Body of pancreas (tissue), 4 donors: ENCODE results near the gene TBL2.

Experiments
- POLR2A ChIP-seq, 3 donors: fragments of 450-650 bp; IDR thresholded peaks; one replicate each; pipeline ENCODE4 v1.6.1; 2016; ENCODE audit warnings: antibody characterized with exemption in 3 of 3, mild to moderate bottlenecking in 2 of 3
- TF ChIP-seq, protein P1 (sequence below), 7 experiments: fragments of 450-650 bp in 4 of 7; fragments of 200-600 bp in 3 of 7; sonication (generic) in 3 of 7; IDR thresholded peaks; one replicate each; pipeline ENCODE4 v1.5.1; 2016 to 2019; ENCODE audit warnings: antibody characterized with exemption in 7 of 7

DNA sequence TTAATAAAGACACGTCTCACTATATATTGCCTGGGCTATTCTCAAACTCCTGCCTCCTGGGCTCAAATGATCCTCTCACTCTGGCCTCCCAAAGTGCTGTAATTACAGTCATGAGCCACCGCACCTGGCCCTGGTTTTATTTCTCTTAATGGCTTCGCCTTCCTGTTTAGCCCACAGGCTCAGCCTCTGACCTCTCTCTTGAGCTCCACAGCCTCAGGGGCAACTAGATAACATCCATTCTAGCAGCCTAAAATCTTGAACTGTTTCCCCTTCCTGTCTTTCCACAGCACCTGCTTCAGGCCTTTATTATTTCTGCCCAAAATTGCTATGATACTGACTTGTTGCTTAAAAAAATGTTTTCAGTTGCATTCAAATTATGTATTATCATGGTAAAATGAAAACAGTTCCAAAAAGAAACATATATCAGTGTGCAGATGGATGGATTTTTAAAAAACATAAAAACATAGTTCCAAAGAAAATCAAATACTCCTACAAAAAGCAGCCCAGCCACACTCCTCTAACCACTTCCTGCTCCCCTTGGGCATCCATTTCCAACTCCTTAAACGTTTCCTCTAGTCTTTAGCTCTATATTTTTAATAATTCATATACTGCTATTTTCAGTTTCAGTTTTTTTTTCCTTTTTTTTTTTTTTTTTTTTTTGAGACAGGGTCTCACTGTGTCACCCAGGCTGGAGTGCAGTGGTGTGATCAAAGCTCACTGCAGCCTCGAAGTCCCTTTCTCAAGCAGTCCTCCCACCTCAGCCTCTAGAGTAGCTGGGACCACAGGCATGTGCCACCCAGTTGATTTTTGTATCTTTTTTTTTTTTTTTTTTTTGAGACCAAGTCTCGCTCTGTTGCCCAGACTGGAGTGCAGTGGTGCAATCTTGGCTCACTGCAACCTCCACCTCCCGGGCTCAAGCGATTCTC is 51.2 kb downstream of the TBL2 start:
- TF ChIP-seq, protein P1, sequence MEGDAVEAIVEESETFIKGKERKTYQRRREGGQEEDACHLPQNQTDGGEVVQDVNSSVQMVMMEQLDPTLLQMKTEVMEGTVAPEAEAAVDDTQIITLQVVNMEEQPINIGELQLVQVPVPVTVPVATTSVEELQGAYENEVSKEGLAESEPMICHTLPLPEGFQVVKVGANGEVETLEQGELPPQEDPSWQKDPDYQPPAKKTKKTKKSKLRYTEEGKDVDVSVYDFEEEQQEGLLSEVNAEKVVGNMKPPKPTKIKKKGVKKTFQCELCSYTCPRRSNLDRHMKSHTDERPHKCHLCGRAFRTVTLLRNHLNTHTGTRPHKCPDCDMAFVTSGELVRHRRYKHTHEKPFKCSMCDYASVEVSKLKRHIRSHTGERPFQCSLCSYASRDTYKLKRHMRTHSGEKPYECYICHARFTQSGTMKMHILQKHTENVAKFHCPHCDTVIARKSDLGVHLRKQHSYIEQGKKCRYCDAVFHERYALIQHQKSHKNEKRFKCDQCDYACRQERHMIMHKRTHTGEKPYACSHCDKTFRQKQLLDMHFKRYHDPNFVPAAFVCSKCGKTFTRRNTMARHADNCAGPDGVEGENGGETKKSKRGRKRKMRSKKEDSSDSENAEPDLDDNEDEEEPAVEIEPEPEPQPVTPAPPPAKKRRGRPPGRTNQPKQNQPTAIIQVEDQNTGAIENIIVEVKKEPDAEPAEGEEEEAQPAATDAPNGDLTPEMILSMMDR (IDR thresholded peaks at IDR 0.05), result no peak
- TF ChIP-seq POLR2A (IDR thresholded peaks at IDR 0.05), result no peak
